OCI-LY1 (cell line): ENCODE data around the gene PTPRN2.
"Not testable (repeated sequence)": the region's sequence is repeated elsewhere in the genome, so short reads cannot be mapped to it uniquely, and the experiment has no call there.

Experiments
- H2AFZ ChIP-seq: fragments of 200-600 bp; sonication (generic), shearing (Covaris generic); 2 replicates; pipeline ENCODE4 v1.6.0; 2014; ENCODE audit warnings: antibody characterized with exemption, mild to moderate bottlenecking, low read length
- H3F3A ChIP-seq: fragments of 200-600 bp; sonication (generic), shearing (Covaris generic); 2 replicates; pipeline ENCODE4 v1.6.0; 2014; ENCODE audit warnings: mild to moderate bottlenecking, antibody characterized with exemption, low read length, moderate library complexity; ENCODE audit not compliant: insufficient read depth
- H3K27ac ChIP-seq: fragments of 200-600 bp; sonication (generic); 2 replicates; pipeline ENCODE4 v1.5.1; 2014; ENCODE audit warnings: low read length, mixed run types, mild to moderate bottlenecking, low read depth; ENCODE audit not compliant: poor library complexity, severe bottlenecking
- H3K27me3 ChIP-seq: fragments of 200-600 bp; sonication (generic); 2 replicates; pipeline ENCODE4 v1.6.0; 2014; ENCODE audit warnings: antibody characterized with exemption, mild to moderate bottlenecking, low read length, moderate library complexity; ENCODE audit not compliant: insufficient read depth
- H3K36me3 ChIP-seq: fragments of 200-600 bp; sonication (generic); 2 replicates; pipeline ENCODE4 v1.6.1; 2014; ENCODE audit warnings: mild to moderate bottlenecking, antibody characterized with exemption, low read length, moderate library complexity, mixed read lengths; ENCODE audit not compliant: insufficient read depth
- H3K4me1 ChIP-seq: fragments of 200-600 bp; sonication (generic); 2 replicates; pipeline ENCODE4 v1.5.1; 2014; ENCODE audit warnings: mild to moderate bottlenecking, low read length, moderate library complexity; ENCODE audit not compliant: insufficient read depth, severe bottlenecking
- H3K4me2 ChIP-seq: fragments of 200-600 bp; sonication (generic), shearing (Covaris generic); 2 replicates; pipeline ENCODE4 v1.6.1; 2014; ENCODE audit warnings: low read length
- H3K4me3 ChIP-seq: fragments of 200-600 bp; sonication (generic); 2 replicates; pipeline ENCODE4 v1.5.1; 2014; ENCODE audit warnings: low read length, low read depth, mild to moderate bottlenecking, mixed read lengths; ENCODE audit not compliant: poor library complexity, severe bottlenecking
- H3K79me2 ChIP-seq: fragments of 200-600 bp; shearing (Covaris generic); 2 replicates; pipeline ENCODE4 v1.6.1; 2016; ENCODE audit warnings: mixed run types, low read length, mixed read lengths; ENCODE audit not compliant: insufficient read depth
- H3K9ac ChIP-seq: fragments of 200-600 bp; sonication (generic), shearing (Covaris generic); 2 replicates; pipeline ENCODE4 v1.6.1; 2014; ENCODE audit warnings: mild to moderate bottlenecking, low read length, mixed read lengths
- H3K9me2 ChIP-seq: fragments of 200-600 bp; sonication (generic), shearing (Covaris generic); 2 replicates; pipeline ENCODE4 v1.6.1; 2014; ENCODE audit warnings: low read depth, mild to moderate bottlenecking, low read length, mixed read lengths
- H3K9me3 ChIP-seq: fragments of 200-600 bp; shearing (Covaris generic); 2 replicates; pipeline ENCODE4 v1.6.1; 2014; ENCODE audit warnings: low read length, mixed read lengths
- H4K20me1 ChIP-seq: fragments of 200-600 bp; sonication (generic), shearing (Covaris generic); 2 replicates; pipeline ENCODE4 v1.6.0; 2016; ENCODE audit warnings: mild to moderate bottlenecking, low read length; ENCODE audit not compliant: insufficient read depth
- CTCF ChIP-seq: fragments of 200-600 bp; sonication (generic), shearing (Covaris generic); IDR thresholded peaks from 2 replicates; pipeline ENCODE4 v1.5.1; 2017; ENCODE audit warnings: mild to moderate bottlenecking, antibody characterized with exemption, low read length, moderate library complexity, mixed read lengths
- EZH2 ChIP-seq: fragments of 200-600 bp; sonication (generic), shearing (Covaris generic); IDR thresholded peaks from 2 replicates; pipeline ENCODE4 v1.8.0; 2017; ENCODE audit warnings: borderline replicate concordance, mixed run types, mild to moderate bottlenecking, antibody characterized with exemption, low read length, moderate library complexity, mixed read lengths

Gene PTPRN2

GRCh38 chr7:158428837-158429753, 158.5 kb downstream of the PTPRN2 start:
- TF ChIP-seq CTCF (no peak), EZH2 (no peak)
- Histone ChIP-seq H3K4me1 (no peaks in the 10 kb centered on the region), H3K4me3 (no peak overlapping the region), H2AFZ (no peak overlapping the region), H3K9me2 (no peaks in the 10 kb centered on the region), H3K27me3 (no peaks in the 10 kb centered on the region), H3K27ac (no peak overlapping the region), H3K79me2 (no peaks in the 10 kb centered on the region), H3K9ac (no peak overlapping the region), H3F3A (no peaks in the 10 kb centered on the region), H3K4me2 (no peak overlapping the region), H3K36me3 (no peaks in the 10 kb centered on the region), H4K20me1 (no peaks in the 10 kb centered on the region), H3K9me3 (no peaks in the 10 kb centered on the region)

- Histone ChIP-seq H3K4me3 (no peak overlapping the region), H3K27me3 (peaks cover under 1% of the 10 kb centered on the region; the same call in 1 of the 2 replicates), H3K79me2 (no peaks in the 10 kb centered on the region), H2AFZ (no peak overlapping the region), H3K4me1 (no peaks in the 10 kb centered on the region), H3K4me2 (no peak overlapping the region), H3K27ac (no peak overlapping the region), H3K9ac (no peak overlapping the region), H4K20me1 (no peaks in the 10 kb centered on the region), H3F3A (no peaks in the 10 kb centered on the region), H3K9me2 (no peaks in the 10 kb centered on the region), H3K9me3 (no peaks in the 10 kb centered on the region), H3K36me3 (no peaks in the 10 kb centered on the region)
- no peak for TF ChIP-seq CTCF
- TF ChIP-seq EZH2, result no peak
These were observed 159.3 kb downstream of the PTPRN2 start for GRCh38 chr7:158428131-158428836.

GRCh38 chr7:158425676-158426075, 161.9 kb downstream of the PTPRN2 start:
- not testable (repeated sequence) for H3F3A ChIP-seq, H4K20me1 ChIP-seq, H3K36me3 ChIP-seq, H3K4me1 ChIP-seq, H3K27ac ChIP-seq, H3K4me3 ChIP-seq, H3K9me3 ChIP-seq, H3K27me3 ChIP-seq, H3K79me2 ChIP-seq, H3K4me2 ChIP-seq, H3K9ac ChIP-seq, H2AFZ ChIP-seq, H3K9me2 ChIP-seq
